HG03439 (cell line): ENCODE measurements around the gene OPA1.

ENCODE experiments used
- ATAC-seq: cut with Tn5 transposase; IDR thresholded peaks from one replicate; pipeline ENCODE4 v1.9.1; 2021; ENCODE audit warnings: mild to moderate bottlenecking, moderate library complexity; ENCODE audit not compliant: unreplicated experiment

Gene OPA1

DNA sequence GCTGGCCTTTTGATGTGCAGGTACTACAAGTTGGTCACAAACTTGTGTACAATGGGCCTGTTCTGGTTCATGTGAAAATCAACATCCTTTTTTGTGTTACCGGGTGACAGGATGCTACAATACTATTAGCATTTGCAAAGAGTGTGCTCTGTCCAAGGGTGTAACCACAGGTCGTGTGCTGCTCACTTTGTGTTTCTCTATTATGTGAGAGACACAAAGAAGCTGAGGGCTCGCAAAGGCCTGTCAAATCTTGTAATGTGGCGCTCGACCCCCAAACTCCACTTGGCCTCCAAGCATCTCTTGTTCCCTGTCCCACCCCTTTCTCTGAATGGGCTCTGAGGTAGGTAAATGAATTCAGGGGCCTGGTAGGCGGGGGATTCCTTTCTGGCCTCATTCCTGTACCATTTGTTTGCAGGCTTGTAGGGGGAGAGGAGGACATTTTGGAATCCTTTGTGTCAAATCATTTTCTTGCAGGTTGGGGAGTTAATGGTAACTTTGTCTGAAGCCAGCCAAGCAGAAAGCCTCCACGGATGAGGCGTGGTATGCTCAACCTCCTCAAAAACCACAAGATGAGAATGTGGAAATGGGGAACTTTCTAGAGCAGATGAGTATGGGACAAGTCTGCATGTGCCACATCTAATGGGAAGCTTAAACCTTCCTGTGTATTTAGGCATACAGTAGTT lies 109.1 kb downstream of the OPA1 start:
- ATAC-seq = no peak

DNA sequence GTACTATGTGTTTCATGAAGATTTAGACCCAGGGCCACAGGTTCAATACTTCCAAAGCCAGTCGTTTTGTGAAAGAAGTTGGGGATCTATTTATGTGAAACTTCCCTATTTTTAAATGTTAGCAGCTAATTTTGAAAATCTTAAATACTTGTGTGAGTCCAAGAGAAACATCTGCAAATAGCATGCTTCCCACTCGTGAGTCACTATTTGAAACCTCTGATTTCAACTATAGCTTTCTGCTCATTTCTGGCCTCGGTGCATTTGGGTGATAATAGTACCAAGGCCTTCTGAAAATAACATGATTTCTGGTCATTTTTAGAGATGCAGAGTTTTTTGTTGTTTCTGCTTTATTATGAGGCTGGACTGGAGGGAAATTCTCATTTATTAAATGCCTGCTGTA lies 110.0 kb downstream of the OPA1 start:
- no peak for ATAC-seq

DNA sequence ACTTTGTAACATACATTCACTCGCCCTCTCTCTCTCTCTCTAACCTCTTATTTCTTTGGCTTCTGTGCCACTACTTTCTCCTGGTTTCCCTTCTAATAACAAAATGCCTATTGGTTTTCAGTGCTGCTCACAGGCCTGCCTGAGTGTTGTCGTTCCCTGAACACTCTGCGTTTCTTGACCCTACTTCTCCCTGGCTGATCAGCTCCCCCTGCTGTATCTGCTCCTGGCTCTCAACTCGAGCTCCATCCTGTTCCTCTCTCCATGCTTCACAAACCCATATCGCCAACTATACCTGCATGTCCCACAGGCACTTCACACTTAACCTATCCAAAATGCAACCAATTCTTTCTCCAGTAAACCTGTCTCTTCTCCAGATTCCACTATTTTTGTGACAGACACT lies 111.4 kb downstream of the OPA1 start:
- no peak for ATAC-seq

DNA sequence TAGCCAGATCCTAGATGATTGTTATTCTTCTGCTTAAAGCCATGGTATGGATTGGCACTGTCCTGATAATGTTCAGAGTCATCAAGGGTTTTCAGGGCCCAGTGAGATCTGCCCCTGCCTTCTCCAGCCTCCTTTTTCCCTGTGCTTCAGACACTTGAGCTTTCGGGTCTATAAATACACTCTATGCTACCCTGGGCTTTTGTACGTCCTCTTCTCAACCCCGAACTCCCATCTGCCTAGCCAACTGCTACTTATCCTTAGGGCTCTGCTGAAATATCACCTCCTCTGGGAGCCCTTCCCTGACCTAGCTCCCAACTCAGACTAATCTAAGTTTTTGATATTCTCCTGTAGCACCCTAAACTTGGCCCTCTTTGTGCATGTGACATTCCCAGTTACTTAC lies 115.3 kb downstream of the OPA1 start:
- no peak for ATAC-seq

DNA sequence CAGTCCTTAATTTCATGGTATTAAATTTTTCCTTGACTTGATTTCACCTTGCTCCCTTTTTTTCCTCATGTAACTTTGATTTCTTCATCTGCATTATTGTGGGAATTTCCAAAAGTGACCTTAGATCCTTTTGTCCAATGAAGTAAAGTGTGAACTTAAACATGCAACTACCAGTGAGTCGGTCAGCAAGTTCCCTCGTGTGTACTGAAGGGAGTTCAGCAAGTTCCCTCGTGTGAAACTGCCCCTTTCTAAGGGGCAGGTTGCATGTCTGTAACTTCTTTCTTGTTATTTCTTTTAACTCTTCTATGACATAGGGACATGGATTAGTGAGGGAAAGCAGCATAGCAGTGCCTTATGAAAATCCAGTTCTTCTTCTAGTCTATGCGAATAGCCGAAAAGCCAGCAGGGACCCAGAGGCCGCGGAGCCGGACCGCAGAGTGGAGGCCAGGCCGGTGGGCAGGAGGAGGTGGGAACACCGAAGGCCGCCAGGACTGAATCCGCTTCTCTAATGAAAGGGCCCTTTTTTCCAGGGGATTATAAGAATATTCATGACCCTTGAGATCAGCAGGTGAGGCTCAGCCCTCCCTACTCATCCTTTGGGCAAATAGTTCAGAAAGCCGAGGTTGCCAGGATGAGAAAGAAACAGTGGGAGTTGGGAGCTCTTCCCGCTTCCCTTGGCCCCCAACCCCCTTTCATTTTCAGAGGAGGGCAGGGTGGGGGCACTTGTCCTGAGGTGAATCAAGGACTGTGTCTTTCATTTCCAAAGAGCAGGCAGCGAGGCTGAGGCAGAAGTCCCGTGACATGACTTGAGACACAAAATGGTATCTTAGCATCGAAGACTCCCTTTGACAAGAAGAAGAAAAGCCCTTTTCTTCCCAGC lies 117.5 kb downstream of the OPA1 start:
- ATAC-seq = no peak

DNA sequence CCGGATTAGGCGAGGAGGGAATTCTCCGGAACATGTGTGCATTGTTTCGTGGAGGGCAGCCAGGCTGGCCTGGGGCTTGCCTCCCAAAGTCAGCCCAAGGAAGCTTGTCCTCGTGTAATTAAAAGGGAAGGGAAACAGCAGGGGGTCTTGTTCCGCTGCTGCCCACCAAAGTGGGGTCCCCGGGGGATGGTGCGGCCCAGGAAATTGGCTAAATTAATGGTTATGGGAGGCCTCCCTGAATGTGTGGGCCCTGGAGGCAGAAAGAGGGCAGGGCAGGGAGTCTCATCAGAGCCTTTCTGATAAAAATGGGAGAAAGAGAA lies 118.1 kb downstream of the OPA1 start:
- ATAC-seq = no peak

DNA sequence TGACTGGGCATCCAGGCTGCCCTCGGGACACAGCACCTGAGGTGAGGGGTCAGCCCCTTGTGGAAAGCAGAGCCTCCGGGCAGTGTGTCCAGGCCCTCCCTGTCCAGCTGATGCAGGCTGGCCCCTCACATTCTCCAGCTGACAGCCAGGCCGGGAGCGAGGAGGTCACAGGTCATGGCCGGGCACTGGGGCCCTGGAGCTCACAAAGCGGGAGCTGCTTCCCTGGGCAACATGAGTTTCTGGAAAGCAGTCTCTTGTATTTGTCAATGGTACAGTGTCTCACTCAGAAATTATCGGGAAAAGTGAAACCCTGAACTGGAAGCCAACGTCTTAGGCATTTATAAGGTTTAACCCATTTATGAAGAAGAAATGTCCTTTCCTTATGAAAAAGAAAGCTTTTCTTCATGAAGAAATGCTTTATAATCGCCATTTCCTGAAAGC lies 118.5 kb downstream of the OPA1 start:
- no peak for ATAC-seq

DNA sequence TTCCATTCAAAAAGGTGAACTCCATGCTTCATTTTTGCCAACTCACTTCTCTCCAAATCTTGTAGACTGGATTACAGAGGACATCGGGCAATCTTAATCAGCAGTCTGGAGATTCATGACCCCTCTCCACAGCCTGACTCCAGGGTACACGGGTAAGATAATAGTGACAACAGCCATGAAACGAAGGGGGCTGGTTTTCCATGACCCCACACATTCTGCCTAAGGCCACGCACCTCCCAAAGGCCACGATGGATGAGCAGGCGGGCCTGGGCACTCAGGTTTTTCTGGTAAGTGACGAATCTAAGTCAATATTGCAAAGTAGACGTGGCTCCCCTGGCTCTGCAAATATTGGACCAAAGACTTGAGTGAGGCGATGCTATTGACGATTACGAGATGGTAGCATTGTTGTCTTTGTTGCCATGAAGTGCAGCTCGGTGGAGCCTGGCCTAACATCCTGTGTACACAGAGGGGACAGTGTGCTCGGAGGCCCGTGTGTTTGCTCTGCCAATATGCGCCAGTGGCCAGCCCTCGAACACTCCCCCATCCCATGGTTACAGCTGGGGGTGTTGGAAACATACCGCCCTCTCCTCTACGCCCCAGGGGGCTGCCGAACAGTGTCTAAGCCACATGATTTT lies 119.1 kb downstream of the OPA1 start:
- ATAC-seq = no peak

DNA sequence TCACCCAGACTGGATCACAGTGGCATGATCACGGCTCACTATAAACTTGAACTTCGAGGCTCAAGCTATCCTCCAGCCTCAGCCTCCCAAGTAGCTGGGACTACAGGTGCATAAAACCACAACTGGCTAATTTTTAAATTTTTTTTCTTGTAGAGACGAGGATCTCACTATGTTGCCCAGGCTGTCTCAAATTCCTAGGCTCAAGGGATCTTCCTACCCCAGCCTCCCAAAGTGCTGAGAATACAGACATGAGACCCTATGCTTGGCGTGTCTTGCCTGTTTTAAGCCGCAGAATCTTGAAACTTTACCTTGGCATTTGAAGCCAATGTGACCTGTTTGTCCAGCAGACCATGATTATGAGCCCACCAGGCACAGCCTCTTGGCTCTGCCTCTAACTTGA lies 119.9 kb downstream of the OPA1 start:
- ATAC-seq = no peak

DNA sequence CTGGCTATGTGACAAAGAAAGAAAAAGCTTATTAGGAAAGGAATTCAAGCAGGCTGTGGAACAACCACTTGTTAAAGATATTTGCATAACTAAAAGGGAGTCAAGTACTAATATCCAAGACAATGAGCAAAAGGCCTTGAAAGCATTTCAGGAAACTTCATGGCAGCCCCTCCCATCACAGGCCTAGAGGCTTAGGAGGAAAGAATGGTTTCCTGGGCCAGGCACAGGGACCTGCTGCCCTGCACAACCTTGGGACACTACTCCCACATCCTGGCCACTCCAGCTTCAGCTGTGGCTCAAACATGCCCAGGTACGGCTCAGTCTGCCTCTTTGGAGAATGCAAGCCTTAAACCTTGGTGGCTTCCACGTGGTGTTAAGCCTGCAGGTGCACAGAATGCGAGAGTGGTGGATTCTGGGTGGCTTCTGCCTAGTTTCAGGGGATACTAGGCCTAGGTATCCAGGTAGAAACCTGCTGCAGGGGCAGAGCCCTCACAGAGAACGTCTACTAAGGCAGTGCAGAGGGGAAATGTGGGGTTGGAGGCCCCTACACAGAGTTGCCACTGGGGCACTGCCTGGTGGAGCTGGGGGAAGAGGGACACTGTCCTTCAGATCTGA lies 121.6 kb downstream of the OPA1 start:
- ATAC-seq = no peak

DNA sequence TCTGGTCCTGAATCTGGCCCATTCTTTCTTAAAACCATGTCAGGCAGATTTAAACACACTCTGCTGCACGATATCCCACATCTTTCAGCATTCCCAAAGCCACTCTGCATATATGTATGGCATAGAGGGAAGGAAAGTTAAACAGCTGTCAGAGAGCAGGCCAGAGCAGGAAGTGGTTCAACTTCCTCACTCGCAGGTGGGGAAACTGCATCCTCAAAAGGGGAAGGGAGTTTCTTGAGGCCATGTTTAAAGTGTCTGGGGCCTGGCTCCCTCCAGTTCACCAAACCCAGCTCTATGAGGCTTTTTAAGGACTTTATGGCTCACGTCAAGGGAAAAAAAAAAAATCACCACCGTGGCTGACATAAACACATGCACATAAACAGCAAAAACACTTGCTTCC lies 123.1 kb downstream of the OPA1 start:
- no peak for ATAC-seq

DNA sequence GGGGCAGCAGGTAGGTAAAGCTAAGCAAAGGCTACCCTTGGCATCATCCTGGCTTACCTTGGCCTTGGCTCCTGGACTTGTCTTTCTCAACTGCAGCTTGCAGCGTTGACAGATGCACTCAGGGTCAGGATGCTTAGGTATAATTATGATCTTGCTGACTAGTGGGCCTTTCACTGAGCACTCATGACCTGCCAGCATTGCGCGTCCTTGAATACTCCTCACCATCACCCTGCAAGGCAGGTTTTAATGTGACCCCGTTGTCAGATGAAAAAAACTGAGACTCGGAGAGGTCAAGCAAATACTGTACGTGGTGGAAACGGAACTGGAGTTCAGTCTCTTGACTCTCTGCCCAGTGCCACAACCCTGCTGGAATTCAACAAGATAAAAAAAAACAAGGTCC lies 126.7 kb downstream of the OPA1 start:
- no peak for ATAC-seq

DNA sequence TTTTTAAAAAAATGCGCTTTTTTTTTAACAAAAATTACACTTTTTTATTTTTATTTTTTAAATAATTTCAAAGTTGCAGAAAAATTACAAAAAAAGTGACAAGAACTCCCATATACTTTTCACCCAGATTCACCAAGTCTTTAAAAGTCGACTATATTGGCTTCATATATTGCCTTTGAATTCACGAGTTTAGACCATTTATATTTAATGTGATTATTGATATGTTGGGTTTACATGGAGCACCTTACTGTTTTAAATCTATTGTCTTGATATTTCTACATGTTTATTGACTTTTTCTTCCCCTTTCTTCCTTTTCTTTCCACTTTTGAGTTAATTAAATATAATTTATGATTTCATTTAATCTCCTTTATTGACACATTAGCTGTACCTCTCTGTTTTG lies 127.2 kb downstream of the OPA1 start:
- ATAC-seq = no peak

DNA sequence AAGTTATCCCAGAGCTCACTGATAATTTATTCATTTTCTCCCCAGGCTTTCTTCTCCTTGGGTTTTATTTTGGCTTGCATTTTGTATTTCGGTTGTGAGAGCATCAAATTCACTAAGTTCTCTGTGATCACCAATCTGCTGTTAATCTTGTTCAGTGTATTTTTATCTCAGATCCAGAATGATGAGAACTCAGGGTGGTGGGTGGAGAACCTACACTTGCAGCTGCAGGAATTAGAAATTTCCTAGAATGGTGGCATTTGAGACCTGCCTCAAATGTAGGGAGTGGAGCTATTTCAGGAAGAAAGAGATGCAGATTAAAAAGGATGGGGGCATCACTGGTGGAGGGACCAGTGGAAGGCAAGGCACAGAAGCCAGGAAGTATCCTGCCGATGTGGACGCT lies 129.6 kb downstream of the OPA1 start:
- no peak for ATAC-seq

DNA sequence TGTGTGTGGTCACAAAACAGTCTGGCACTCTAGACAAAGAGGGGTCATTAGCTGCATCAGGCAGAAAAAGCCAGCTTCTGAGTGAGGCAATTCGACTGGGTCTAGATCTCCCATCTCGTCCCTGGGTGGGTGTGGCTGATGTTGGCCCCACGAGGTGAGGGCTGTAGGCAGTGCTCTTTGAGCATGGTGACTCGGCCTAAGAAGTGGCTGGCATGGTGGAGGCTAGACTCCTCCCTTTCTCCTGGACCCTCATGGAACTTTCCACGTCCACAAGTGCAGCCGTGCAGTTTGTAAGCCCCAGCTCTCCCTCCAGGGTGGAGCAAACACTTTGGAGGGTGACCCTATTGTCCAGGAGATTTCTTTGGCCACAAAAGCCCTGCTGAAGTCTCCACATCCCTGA lies 134.1 kb downstream of the OPA1 start:
- ATAC-seq = no peak

DNA sequence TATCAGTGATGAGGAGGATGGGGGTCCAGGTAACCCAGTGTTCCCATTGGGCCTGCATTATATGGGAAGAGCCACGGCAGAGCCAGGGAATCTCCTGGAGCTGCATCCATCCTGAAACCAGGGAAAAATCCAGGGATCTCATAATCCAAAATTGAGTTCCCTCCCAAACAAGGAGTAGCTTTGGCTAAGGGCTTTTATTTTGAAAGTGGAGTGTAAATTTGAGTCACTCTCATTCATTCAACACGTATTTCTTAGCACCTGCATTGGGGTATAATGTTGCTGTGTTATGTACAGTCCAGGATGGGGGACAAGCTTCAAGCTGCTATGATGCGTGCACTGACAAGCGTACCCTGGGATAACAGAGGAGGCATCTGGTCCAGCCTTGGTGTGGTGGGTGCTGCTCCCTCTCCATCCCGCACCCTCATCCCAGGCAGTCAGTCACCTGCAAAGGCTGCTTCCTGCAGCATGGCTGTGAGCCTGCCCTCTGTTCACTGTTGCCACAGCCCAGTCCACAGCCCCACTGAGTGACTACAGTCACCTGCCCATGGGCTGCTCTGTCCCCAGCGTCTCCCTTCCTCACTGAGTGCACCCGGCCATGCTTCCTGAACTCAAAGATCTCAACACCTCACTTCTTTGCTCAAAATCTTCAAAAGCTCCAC lies 135.6 kb downstream of the OPA1 start:
- ATAC-seq = no peak

DNA sequence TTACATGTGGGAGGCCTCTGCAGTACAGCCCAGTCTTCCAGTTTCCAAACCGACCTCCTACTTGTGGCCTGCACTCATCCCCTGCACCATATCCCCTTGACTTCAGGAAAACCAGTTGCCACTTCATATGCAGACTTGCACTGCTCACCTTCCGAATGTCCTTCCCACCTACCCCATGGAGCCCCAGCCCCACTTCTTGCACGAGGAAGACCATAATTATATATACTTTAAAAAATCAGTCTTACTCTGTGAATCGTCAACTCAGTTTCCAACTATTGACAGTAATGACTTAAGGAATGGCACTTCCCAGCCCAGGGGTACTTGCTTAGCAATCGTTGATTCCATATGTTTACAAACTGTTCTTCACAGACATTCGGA lies 136.1 kb downstream of the OPA1 start:
- no peak for ATAC-seq

DNA sequence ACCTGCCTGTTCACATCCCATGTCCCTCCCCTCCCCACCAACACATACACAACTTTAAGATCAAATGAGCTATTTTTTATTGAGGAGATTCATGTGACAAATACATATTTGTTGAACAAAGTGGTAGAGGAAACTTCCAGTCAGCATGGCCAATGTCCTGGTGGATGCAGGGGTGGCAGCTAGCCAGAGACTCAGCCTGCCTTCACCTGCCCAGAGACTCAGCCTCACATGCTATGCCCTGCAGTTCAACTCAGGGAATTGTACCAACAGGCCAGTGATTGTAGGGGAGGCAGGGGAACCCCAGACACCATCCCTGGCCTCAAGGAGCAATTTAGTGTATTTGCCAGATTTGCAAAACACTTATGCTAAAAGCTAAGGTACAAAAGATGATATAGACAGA lies 136.6 kb downstream of the OPA1 start:
- no peak for ATAC-seq

DNA sequence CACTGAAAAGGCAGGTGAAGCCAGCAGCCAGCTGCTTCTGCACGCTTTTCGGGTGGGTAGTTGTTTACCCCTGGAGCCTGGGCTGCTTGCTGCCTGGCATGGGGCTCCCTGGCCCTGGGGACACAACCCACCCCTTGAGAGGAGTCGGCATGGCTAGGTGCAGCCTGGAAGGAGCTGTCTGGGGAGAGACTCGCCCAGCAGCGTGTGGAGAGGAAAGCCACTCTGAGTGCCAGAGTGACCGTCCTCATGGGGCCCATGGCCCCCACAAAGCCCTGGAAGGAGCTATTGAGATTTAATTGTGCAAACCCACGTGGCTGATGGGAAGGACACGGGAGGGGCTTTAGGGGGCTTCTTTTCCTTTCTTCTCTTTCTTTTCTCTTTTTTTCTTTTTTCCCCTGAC lies 137.5 kb downstream of the OPA1 start:
- ATAC-seq = no peak

DNA sequence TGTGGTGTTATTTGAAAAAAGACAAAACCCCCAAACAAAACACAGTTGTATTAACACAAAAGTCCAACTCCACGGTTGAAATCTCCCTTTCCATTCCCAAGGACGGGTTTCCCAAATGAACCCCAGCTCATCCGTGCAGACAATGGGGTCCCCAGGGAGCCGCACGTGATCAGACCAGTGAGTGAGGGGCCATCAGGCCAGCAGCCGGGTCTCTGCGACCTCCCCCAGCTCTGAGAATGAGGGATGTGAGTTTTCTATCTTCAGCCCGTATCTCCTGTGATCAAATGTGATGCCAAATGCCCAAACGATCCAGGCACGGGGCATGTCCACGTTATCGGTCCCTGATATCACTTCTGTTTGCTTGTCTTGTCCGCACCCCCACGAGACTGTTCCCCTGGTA lies 138.0 kb downstream of the OPA1 start:
- ATAC-seq = no peak

DNA sequence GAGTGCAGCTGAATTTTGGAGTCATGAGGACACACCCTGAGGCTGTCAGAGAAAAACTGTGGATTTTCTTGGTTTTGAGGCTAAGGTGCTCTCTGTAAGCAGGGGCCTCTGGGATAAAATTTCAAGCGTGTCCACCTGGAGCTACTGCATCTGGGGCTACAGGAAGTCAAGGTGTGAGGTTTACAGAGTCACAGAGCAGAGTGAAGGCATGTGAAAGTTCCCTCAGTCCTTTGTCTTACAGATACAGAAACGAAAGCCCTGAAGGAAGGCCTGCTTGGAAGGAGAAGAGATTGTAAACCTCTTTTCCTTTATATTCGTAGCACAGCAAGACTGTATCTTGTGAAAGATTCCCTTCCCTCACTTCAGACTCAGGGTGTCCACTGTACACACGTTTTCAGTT lies 138.6 kb downstream of the OPA1 start:
- no peak for ATAC-seq
